SK-N-MC (cell line): Measurements from ENCODE around the gene CEP44.
"Not testable (repeated sequence)": the region's sequence is repeated elsewhere in the genome, so short reads cannot be mapped to it uniquely, and the experiment has no call there.

Experiments used
- DNase-seq: peaks from one replicate; pipeline ENCODE4 v3.0.0-alpha.2; 2011; ENCODE audit warnings: low read depth, low spot score
- H3K27ac ChIP-seq: fragments of 200-600 bp; sonication (generic); 2 replicates; pipeline ENCODE4 v1.5.1; 2016; ENCODE audit warnings: mixed run types
- H3K36me3 ChIP-seq: fragments of 200-600 bp; sonication (generic); 2 replicates; pipeline ENCODE4 v1.6.1; 2017; ENCODE audit warnings: antibody characterized with exemption, low read length, mixed read lengths; ENCODE audit not compliant: insufficient read depth
- H3K4me3 ChIP-seq: fragments of 200-600 bp; sonication (generic); 2 replicates; pipeline ENCODE4 v1.5.1; 2016
- H3K9ac ChIP-seq: fragments of 200-600 bp; sonication (generic); 2 replicates; pipeline ENCODE4 v1.8.0; 2017; ENCODE audit warnings: mixed run types, mixed read lengths; ENCODE audit not compliant: insufficient read length
- H3K9me3 ChIP-seq: fragments of 200-600 bp; sonication (generic); 2 replicates; pipeline ENCODE4 v1.6.1; 2017; ENCODE audit warnings: low read depth, mild to moderate bottlenecking, antibody characterized with exemption, low read length, moderate library complexity, mixed read lengths
- EZH2 ChIP-seq: fragments of 200-600 bp; sonication (generic); IDR thresholded peaks from one replicate; pipeline ENCODE4 v1.6.1; 2017; ENCODE audit warnings: antibody characterized with exemption
- FOXP2 ChIP-seq: optimal IDR thresholded peaks from 2 replicates; pipeline ENCODE3; 2011; ENCODE audit warnings: mild to moderate bottlenecking, moderate library complexity; ENCODE audit not compliant: insufficient read depth; ENCODE audit errors: extremely low read length, control extremely low read depth
- POLR2AphosphoS5 ChIP-seq: IDR thresholded peaks from 2 replicates; pipeline ENCODE4 v1.6.1; 2012; ENCODE audit warnings: mild to moderate bottlenecking, low read depth, low read length, borderline replicate concordance

CEP44 gene

GRCh38 chr4:174357321-174357720 lies 73.6 kb downstream of the CEP44 start:
- no peak overlapping the region for H3K27ac ChIP-seq
- no peak overlapping the region for H3K9ac ChIP-seq
- DNase-seq: no peak
- TF ChIP-seq EZH2 (no peak), FOXP2 (no peak), POLR2AphosphoS5 (no peak)
- H3K9me3 ChIP-seq: peaks cover 4% of the 10 kb centered on the region; the same call in 1 of the 2 replicates
- no peaks in the 10 kb centered on the region for H3K36me3 ChIP-seq
- H3K4me3 ChIP-seq: no peak overlapping the region

GRCh38 chr4:174358410-174358809 lies 74.7 kb downstream of the CEP44 start:
- no peak overlapping the region for H3K4me3 ChIP-seq

GRCh38 chr4:174358829-174359228 lies 75.1 kb downstream of the CEP44 start:
- Histone ChIP-seq H3K9me3 (peaks cover 4% of the 10 kb centered on the region; the same call in 1 of the 2 replicates), H3K27ac (no peak overlapping the region), H3K4me3 (no peak overlapping the region), H3K9ac (no peak overlapping the region), H3K36me3 (no peaks in the 10 kb centered on the region)
- TF ChIP-seq POLR2AphosphoS5: no peak
- TF ChIP-seq EZH2: no peak
- TF ChIP-seq FOXP2: no peak
- no peak for DNase-seq

More at GRCh38 chr4:174358410-174358809, 74.7 kb downstream of the CEP44 start:
- Histone ChIP-seq H3K27ac (no peak overlapping the region), H3K36me3 (no peaks in the 10 kb centered on the region), H3K9ac (no peak overlapping the region), H3K9me3 (peaks cover 4% of the 10 kb centered on the region; the same call in 1 of the 2 replicates)
- DNase-seq: no peak
- no peak for TF ChIP-seq EZH2
- no peak for TF ChIP-seq FOXP2
- TF ChIP-seq POLR2AphosphoS5: no peak

- Histone ChIP-seq H3K36me3 (no peaks in the 10 kb centered on the region), H3K9ac (no peak overlapping the region)
- DNase-seq: no peak
Measured at GRCh38 chr4:174362340-174362739, 78.6 kb downstream of the CEP44 start.

GRCh38 chr4:174363782-174364181 lies 80.1 kb downstream of the CEP44 start:
- H3K9ac ChIP-seq, H3K27ac ChIP-seq, DNase-seq: not testable (repeated sequence)

More at GRCh38 chr4:174362340-174362739, 78.6 kb downstream of the CEP44 start:
- no peak overlapping the region for H3K27ac ChIP-seq
- peaks cover 4% of the 10 kb centered on the region; the same call in 1 of the 2 replicates for H3K9me3 ChIP-seq
- no peak for TF ChIP-seq FOXP2
- TF ChIP-seq POLR2AphosphoS5: no peak
- no peak for TF ChIP-seq EZH2
- no peak overlapping the region for H3K4me3 ChIP-seq

GRCh38 chr4:174365018-174365587 lies 81.4 kb downstream of the CEP44 start:
- TF ChIP-seq EZH2 (no peak), POLR2AphosphoS5 (no peak)
- H3K36me3 ChIP-seq: no peaks in the 10 kb centered on the region
- H3K9me3 ChIP-seq: no peaks in the 10 kb centered on the region
- H3K9ac ChIP-seq: no peak overlapping the region
- H3K4me3 ChIP-seq: no peak overlapping the region
- no peak for DNase-seq
- no peak overlapping the region for H3K27ac ChIP-seq

More at GRCh38 chr4:174363782-174364181, 80.1 kb downstream of the CEP44 start:
- not testable (repeated sequence) for H3K36me3 ChIP-seq, H3K9me3 ChIP-seq, H3K4me3 ChIP-seq

GRCh38 chr4:174369985-174370384 lies 86.3 kb downstream of the CEP44 start:
- TF ChIP-seq FOXP2 (no peak), EZH2 (no peak), POLR2AphosphoS5 (no peak)
- no peaks in the 10 kb centered on the region for H3K36me3 ChIP-seq
- no peak for DNase-seq

GRCh38 chr4:174373821-174374220 lies 90.1 kb downstream of the CEP44 start:
- no peak overlapping the region for H3K4me3 ChIP-seq
- no peak for DNase-seq
- H3K36me3 ChIP-seq: no peaks in the 10 kb centered on the region
- TF ChIP-seq POLR2AphosphoS5: no peak
- no peak overlapping the region for H3K27ac ChIP-seq
- no peak overlapping the region for H3K9ac ChIP-seq
- H3K9me3 ChIP-seq: no peaks in the 10 kb centered on the region

More at GRCh38 chr4:174369985-174370384, 86.3 kb downstream of the CEP44 start:
- Histone ChIP-seq H3K9ac (no peak overlapping the region), H3K27ac (no peak overlapping the region), H3K9me3 (no peaks in the 10 kb centered on the region), H3K4me3 (no peak overlapping the region)

GRCh38 chr4:174375422-174375821 lies 91.7 kb downstream of the CEP44 start:
- Histone ChIP-seq H3K9me3 (no peaks in the 10 kb centered on the region), H3K27ac (no peak overlapping the region), H3K9ac (no peak overlapping the region), H3K36me3 (no peaks in the 10 kb centered on the region), H3K4me3 (no peak overlapping the region)
- DNase-seq: no peak
- TF ChIP-seq FOXP2 (no peak), EZH2 (no peak), POLR2AphosphoS5 (no peak)
